ENCODE results near the gene NCOA7.

NCOA7 gene

GRCh38 chr6:125749173-125749864, 41.4 kb upstream of the NCOA7 start, which contains the start of gene HEY2:
Gene HEY2 (plus strand): TSS chr6:125749632. CDS start chr6:125749777, 145 bp downstream.
- peak; percentile 58 for TF ChIP-seq CTCF (IDR thresholded peaks at IDR 0.05)
- Histone ChIP-seq H3K4me1 (ENCODE audit: control insufficient read depth in 1 of 2, insufficient read depth in 1 of 2, low read depth in 1 of 2, low read length in 1 of 2) (peaks cover 43 to 51% of the 10 kb centered on the region in 2 experiments), H3K27ac (peak within 1 kb of the TSS; percentile 32), H3K27me3 (peaks cover 100% of the 10 kb centered on the region), H3K9me3 (no peaks in the 10 kb centered on the region), H3K36me3 (no peaks in the 10 kb centered on the region), H3K4me3 (ENCODE audit: low read depth in 1 of 2, low read length in 1 of 2) (peak within 1 kb of the TSS; percentile 72 to 91)

- peaks cover 100% of the 10 kb centered on the region for H3K27me3 ChIP-seq
Observed at GRCh38 chr6:125749865-125750691, 40.7 kb upstream of the NCOA7 start.

GRCh38 chr6:125750692-125751333, 39.9 kb upstream of the NCOA7 start:
- Histone ChIP-seq H3K27ac (no peak overlapping the region), H3K4me3 (ENCODE audit: low read depth in 1 of 2, low read length in 1 of 2) (peak overlapping the region in 1 of 2 experiments; percentile 91), H3K4me1 (ENCODE audit: control insufficient read depth in 1 of 2, insufficient read depth in 1 of 2, low read depth in 1 of 2, low read length in 1 of 2) (peaks cover 43 to 51% of the 10 kb centered on the region in 2 experiments), H3K27me3 (peaks cover 100% of the 10 kb centered on the region), H3K36me3 (no peaks in the 10 kb centered on the region), H3K9me3 (no peaks in the 10 kb centered on the region)
- TF ChIP-seq CTCF (IDR thresholded peaks at IDR 0.05), result no peak

More at GRCh38 chr6:125749865-125750691, 40.7 kb upstream of the NCOA7 start:
- Histone ChIP-seq H3K9me3 (no peaks in the 10 kb centered on the region), H3K27ac (peak overlapping the region; percentile 32), H3K4me1 (ENCODE audit: control insufficient read depth in 1 of 2, insufficient read depth in 1 of 2, low read depth in 1 of 2, low read length in 1 of 2) (peaks cover 43 to 51% of the 10 kb centered on the region in 2 experiments), H3K36me3 (no peaks in the 10 kb centered on the region), H3K4me3 (ENCODE audit: low read depth in 1 of 2, low read length in 1 of 2) (peak overlapping the region; percentile 72 to 91)
- TF ChIP-seq CTCF (IDR thresholded peaks at IDR 0.05), result no peak

- H3K4me1 ChIP-seq (ENCODE audit: control insufficient read depth in 1 of 2, insufficient read depth in 1 of 2, low read depth in 1 of 2, low read length in 1 of 2), result peaks cover 42 to 50% of the 10 kb centered on the region in 2 experiments
- no peak for TF ChIP-seq CTCF (IDR thresholded peaks at IDR 0.05)
Observed at GRCh38 chr6:125751334-125751916, 39.3 kb upstream of the NCOA7 start.

GRCh38 chr6:125752773-125753172, 38.0 kb upstream of the NCOA7 start:
- Histone ChIP-seq H3K27ac (no peak overlapping the region), H3K27me3 (peaks cover 100% of the 10 kb centered on the region), H3K9me3 (no peaks in the 10 kb centered on the region), H3K4me1 (ENCODE audit: control insufficient read depth in 1 of 2, insufficient read depth in 1 of 2, low read depth in 1 of 2, low read length in 1 of 2) (peaks cover 29 to 36% of the 10 kb centered on the region in 2 experiments), H3K36me3 (no peaks in the 10 kb centered on the region), H3K4me3 (ENCODE audit: low read depth in 1 of 2, low read length in 1 of 2) (no peak overlapping the region)
- no peak for TF ChIP-seq CTCF (IDR thresholded peaks at IDR 0.05)

More at GRCh38 chr6:125751334-125751916, 39.3 kb upstream of the NCOA7 start:
- H3K4me3 ChIP-seq (ENCODE audit: low read depth in 1 of 2, low read length in 1 of 2), result no peak overlapping the region
- peaks cover 100% of the 10 kb centered on the region for H3K27me3 ChIP-seq
- no peak overlapping the region for H3K27ac ChIP-seq
- H3K9me3 ChIP-seq, result no peaks in the 10 kb centered on the region
- no peaks in the 10 kb centered on the region for H3K36me3 ChIP-seq

Measured in neutrophil (primary cell).